GM18517 (cell line): ENCODE data around the gene CPO.

Experiments
- ATAC-seq: cut with Tn5 transposase; IDR thresholded peaks from one replicate; pipeline ENCODE4 v1.9.1; 2021; ENCODE audit warnings: mild to moderate bottlenecking, moderate library complexity; ENCODE audit not compliant: unreplicated experiment

CPO gene

GRCh38 chr2:206970589-206971360 is 31.5 kb downstream of the CPO start:
- ATAC-seq = no peak

GRCh38 chr2:206971805-206972204 is 32.5 kb downstream of the CPO start:
- ATAC-seq = no peak

GRCh38 chr2:206974551-206974950 is 35.2 kb downstream of the CPO start:
- ATAC-seq = no peak

GRCh38 chr2:206978746-206979145 is 39.4 kb downstream of the CPO start:
- no peak for ATAC-seq

GRCh38 chr2:206979365-206979764 is 40.0 kb downstream of the CPO start:
- no peak for ATAC-seq

GRCh38 chr2:206979922-206980321 is 40.6 kb downstream of the CPO start:
- ATAC-seq = no peak

GRCh38 chr2:206980413-206980812 is 41.1 kb downstream of the CPO start:
- ATAC-seq = no peak

GRCh38 chr2:206981086-206981674 is 41.9 kb downstream of the CPO start:
- no peak for ATAC-seq

GRCh38 chr2:206981739-206982340 is 42.5 kb downstream of the CPO start:
- ATAC-seq = no peak

- no peak for ATAC-seq
These were observed 43.1 kb downstream of the CPO start for GRCh38 chr2:206982360-206982955.

GRCh38 chr2:206983161-206983859 is 44.0 kb downstream of the CPO start:
- no peak for ATAC-seq

GRCh38 chr2:206984206-206984605 is 44.9 kb downstream of the CPO start:
- no peak for ATAC-seq

GRCh38 chr2:206986943-206987342 is 47.6 kb downstream of the CPO start:
- ATAC-seq = no peak

- no peak for ATAC-seq
These were observed 48.5 kb downstream of the CPO start for GRCh38 chr2:206987810-206988209.

GRCh38 chr2:206988884-206989283 is 49.6 kb downstream of the CPO start:
- ATAC-seq = no peak

GRCh38 chr2:206989311-206989710 is 50.0 kb downstream of the CPO start:
- no peak for ATAC-seq

- no peak for ATAC-seq
These were observed 51.0 kb downstream of the CPO start for GRCh38 chr2:206990360-206990759.

GRCh38 chr2:206991070-206991469 is 51.8 kb downstream of the CPO start:
- ATAC-seq = no peak

- no peak for ATAC-seq
These were observed 54.1 kb downstream of the CPO start for GRCh38 chr2:206993396-206993911.

GRCh38 chr2:206993964-206994363 is 54.6 kb downstream of the CPO start:
- no peak for ATAC-seq

- no peak for ATAC-seq
These were observed 57.3 kb downstream of the CPO start for GRCh38 chr2:206996556-206997065.
